PC-9 (cell line): Measurements from ENCODE around the gene SHISA6. TPM values are rescaled to one million over a fixed set of nuclear protein-coding genes. Genes with fewer than 3 reads are reported as not detected.

Experiments
- BruUV-seq: library from RNA; stranded (reverse); fragments of 400-500 nt; replicated peaks from 2 replicates; lab custom pipeline; 2021; lab: Mats Ljungman, UMichigan
- CTCF ChIA-PET: fragments of 300-600 bp; sonication (Branson Sonifier 250); formaldehyde crosslinking; loops from one replicate; lab custom pipeline; 2022; ENCODE audit warnings: antibody characterized with exemption; lab: Charles Lee
- POLR2A ChIA-PET: fragments of 300-600 bp; sonication (Branson Sonifier 250); formaldehyde crosslinking; loops from one replicate; lab custom pipeline; 2022; ENCODE audit warnings: antibody characterized with exemption; ENCODE audit not compliant: unreplicated experiment; lab: Charles Lee
- DNase-seq, 2 experiments: peaks; one replicate each; pipeline versions ENCODE4 v3.0.0 to v3.0.0-alpha.2; 2015 to 2022; ENCODE audit warnings: mixed read lengths in 1 of 2
- H2AFZ ChIP-seq: fragments of 200-600 bp; sonication (generic); 2 replicates; pipeline ENCODE4 v1.8.1; 2017; ENCODE audit warnings: antibody characterized with exemption
- H3F3A ChIP-seq: fragments of 200-600 bp; sonication (generic); 2 replicates; pipeline ENCODE4 v1.8.1; 2017; ENCODE audit warnings: antibody characterized with exemption, mild to moderate bottlenecking, low read depth; ENCODE audit not compliant: insufficient read depth
- H3K27ac ChIP-seq: fragments of 200-600 bp; sonication (generic); 2 replicates; pipeline ENCODE4 v1.6.1; 2016; ENCODE audit warnings: mixed run types
- H3K27me3 ChIP-seq: fragments of 200-600 bp; sonication (generic); 2 replicates; pipeline ENCODE4 v1.6.1; 2016; ENCODE audit warnings: low read depth, mixed run types; ENCODE audit not compliant: insufficient read depth
- H3K36me3 ChIP-seq: fragments of 200-600 bp; sonication (generic); 2 replicates; pipeline ENCODE4 v1.6.1; 2016; ENCODE audit warnings: low read depth, mixed run types
- H3K4me1 ChIP-seq: fragments of 200-600 bp; sonication (generic); replicated peaks from 2 replicates; pipeline ENCODE4 v1.6.1; 2016; ENCODE audit warnings: mixed run types; ENCODE audit not compliant: insufficient read depth
- H3K4me2 ChIP-seq: fragments of 200-600 bp; sonication (generic); 2 replicates; pipeline ENCODE4 v1.6.1; 2017; ENCODE audit warnings: mixed run types
- H3K4me3 ChIP-seq: fragments of 200-600 bp; sonication (generic); 2 replicates; pipeline ENCODE4 v1.6.1; 2016; ENCODE audit warnings: mixed run types
- H3K79me2 ChIP-seq: fragments of 200-600 bp; sonication (generic); 2 replicates; pipeline ENCODE4 v1.6.1; 2017; ENCODE audit warnings: low read depth, mixed run types
- H3K9me2 ChIP-seq: fragments of 200-600 bp; sonication (generic); 2 replicates; pipeline ENCODE4 v1.8.1; 2017; ENCODE audit warnings: mild to moderate bottlenecking; ENCODE audit not compliant: insufficient read depth
- H3K9me3 ChIP-seq: fragments of 200-600 bp; sonication (generic); 2 replicates; pipeline ENCODE4 v1.8.1; 2016; ENCODE audit warnings: low read depth; ENCODE audit not compliant: insufficient read depth
- H4K20me1 ChIP-seq: fragments of 200-600 bp; sonication (generic); 2 replicates; pipeline ENCODE4 v1.8.1; 2017; ENCODE audit not compliant: insufficient read depth
- EZH2 ChIP-seq: fragments of 200-600 bp; sonication (generic); IDR thresholded peaks from 2 replicates; pipeline ENCODE4 v1.8.0; 2017; ENCODE audit warnings: antibody characterized with exemption, low read depth
- intact Hi-C: fragments of 100-400 bp; cut with micrococcal nuclease; formaldehyde crosslinking; loops from one replicate; pipeline ENCODE4 v1.10.0; 2022; ENCODE audit not compliant: unreplicated experiment
- total RNA-seq: library from RNA; stranded (reverse); gene quantifications from 2 replicates; pipeline ENCODE4 v1.2.3, GENCODE V29; 2021
- TF ChIP-seq, protein P1 (sequence below): fragments of 200-600 bp; sonication (generic); conservative IDR thresholded peaks from 2 replicates; pipeline ENCODE4 v1.6.1; 2017; ENCODE audit warnings: mixed run types, antibody characterized with exemption, mild to moderate bottlenecking, moderate library complexity

The SHISA6 gene
- total RNA-seq, 1 experiment from 2014 or later: not detected

DNA sequence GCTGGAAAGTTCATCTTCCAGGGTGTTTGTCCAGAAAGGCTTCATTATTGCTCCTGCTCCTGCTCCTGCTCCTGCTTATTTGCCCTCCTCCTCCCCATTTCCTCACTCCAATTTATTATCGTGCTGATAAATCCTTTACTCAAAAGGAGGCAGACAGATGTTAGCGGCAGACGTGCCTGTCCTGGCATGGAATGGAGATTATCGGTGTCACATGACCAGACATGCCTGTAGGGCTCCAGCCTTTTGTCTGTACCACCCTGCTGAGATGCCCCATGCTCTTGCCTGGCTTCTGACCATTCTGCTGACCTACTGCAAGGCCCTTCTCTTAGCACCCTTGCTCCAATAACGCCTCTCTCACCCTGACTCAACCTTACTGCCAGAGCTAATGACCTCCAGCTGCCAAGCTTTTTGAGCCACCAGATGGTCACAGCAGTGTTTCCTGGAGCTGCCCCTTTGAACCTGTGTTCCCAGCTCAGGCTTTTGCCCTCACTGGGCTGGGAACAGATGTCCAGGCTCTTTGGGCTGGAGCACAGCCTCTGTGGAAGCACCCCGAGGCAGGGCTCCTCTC, 370.1 kb downstream of the SHISA6 start:
- BruUV-seq: no TSS peak
- Histone ChIP-seq H3K36me3 (no peaks in the 10 kb centered on the region), H3K9me3 (no peaks in the 10 kb centered on the region), H3K4me2 (no peak overlapping the region), H4K20me1 (no peaks in the 10 kb centered on the region), H3K4me1 (no peaks in the 10 kb centered on the region), H3K27ac (no peak overlapping the region), H3K27me3 (peaks cover 5% of the 10 kb centered on the region; the same call in 1 of the 2 replicates), H3K79me2 (no peaks in the 10 kb centered on the region), H3F3A (no peaks in the 10 kb centered on the region), H3K9me2 (no peaks in the 10 kb centered on the region), H2AFZ (no peak overlapping the region), H3K4me3 (no peak overlapping the region)
- ChIA-PET POLR2A (no interaction called here), CTCF (no interaction called here)
- TF ChIP-seq, protein P1, sequence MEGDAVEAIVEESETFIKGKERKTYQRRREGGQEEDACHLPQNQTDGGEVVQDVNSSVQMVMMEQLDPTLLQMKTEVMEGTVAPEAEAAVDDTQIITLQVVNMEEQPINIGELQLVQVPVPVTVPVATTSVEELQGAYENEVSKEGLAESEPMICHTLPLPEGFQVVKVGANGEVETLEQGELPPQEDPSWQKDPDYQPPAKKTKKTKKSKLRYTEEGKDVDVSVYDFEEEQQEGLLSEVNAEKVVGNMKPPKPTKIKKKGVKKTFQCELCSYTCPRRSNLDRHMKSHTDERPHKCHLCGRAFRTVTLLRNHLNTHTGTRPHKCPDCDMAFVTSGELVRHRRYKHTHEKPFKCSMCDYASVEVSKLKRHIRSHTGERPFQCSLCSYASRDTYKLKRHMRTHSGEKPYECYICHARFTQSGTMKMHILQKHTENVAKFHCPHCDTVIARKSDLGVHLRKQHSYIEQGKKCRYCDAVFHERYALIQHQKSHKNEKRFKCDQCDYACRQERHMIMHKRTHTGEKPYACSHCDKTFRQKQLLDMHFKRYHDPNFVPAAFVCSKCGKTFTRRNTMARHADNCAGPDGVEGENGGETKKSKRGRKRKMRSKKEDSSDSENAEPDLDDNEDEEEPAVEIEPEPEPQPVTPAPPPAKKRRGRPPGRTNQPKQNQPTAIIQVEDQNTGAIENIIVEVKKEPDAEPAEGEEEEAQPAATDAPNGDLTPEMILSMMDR: no peak
- TF ChIP-seq EZH2: no peak
- intact Hi-C loops: no loop called here
- no peak for DNase-seq

DNA sequence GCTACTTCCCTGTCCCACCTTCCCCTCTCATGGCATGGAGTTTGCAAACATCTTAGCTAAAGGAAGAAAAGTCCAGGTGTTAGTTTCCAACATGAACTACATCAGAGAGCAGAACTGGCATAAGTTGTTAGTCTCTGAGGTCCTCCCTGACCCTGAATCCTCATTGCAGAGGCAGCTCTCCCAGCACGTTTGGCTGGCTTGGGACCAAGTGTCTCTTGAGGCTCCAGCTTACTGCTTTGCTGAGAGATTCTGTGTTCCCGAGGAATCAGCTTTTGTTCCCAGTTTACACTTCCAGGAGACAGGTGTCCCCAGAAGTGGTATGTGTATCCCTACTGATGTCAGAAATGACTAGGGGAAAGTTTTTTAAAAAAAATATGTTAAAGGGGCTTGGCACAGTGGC, 371.9 kb downstream of the SHISA6 start:
- H3K4me1 ChIP-seq: no peaks in the 10 kb centered on the region
- BruUV-seq: no TSS peak
- H3K27ac ChIP-seq: no peak overlapping the region
- H3K36me3 ChIP-seq: no peaks in the 10 kb centered on the region
- no peak overlapping the region for H3K4me3 ChIP-seq
- no peak for DNase-seq
- peaks cover 10% of the 10 kb centered on the region; the same call in 1 of the 2 replicates for H3K27me3 ChIP-seq
- H3K4me2 ChIP-seq: no peak overlapping the region
- no peaks in the 10 kb centered on the region for H3K79me2 ChIP-seq
- no peaks in the 10 kb centered on the region for H3F3A ChIP-seq
- H2AFZ ChIP-seq: no peak overlapping the region
- ChIA-PET POLR2A (no interaction called here), CTCF (no interaction called here)
- TF ChIP-seq EZH2: no peak
- TF ChIP-seq, protein P1: no peak
- intact Hi-C loops: no loop called here
- H3K9me3 ChIP-seq: no peaks in the 10 kb centered on the region
- H3K9me2 ChIP-seq: no peaks in the 10 kb centered on the region
- H4K20me1 ChIP-seq: no peaks in the 10 kb centered on the region
